ENCODE measurements around the gene NEU3. TPM values are rescaled to one million over a fixed set of nuclear protein-coding genes. Genes with fewer than 3 reads are reported as not detected.

NEU3 gene
- total and polyA plus RNA-seq, 2 of the 4 experiments (the other 2 are of a cell fraction) = 5.5 to 10.6 TPM

DNA sequence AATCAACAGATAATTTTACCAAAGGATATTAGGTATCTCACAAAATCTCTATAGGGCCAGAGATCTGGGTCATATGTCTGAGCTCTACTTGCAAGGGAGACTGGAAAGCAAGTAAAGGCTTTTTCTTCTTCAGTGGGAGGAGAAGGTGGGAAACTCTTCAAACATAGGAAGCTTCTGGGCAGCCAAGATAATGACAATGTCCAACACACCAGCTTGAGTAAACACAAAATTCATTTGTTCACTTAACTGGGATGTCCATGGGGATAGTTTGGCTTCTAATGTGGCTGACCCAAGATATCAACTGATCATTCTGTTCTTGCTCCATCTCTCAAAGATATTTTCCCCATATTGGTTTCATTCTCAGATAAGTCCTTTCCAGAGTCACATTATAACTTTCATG, 70.6 kb downstream of the NEU3 start:
- Histone ChIP-seq H2BK15ac (ENCODE audit: low read depth, low read length) (no peak overlapping the region), H3K4me3 (ENCODE audit: insufficient read depth, low read depth, low read length) (no peak overlapping the region), H3K9me3 (ENCODE audit: control insufficient read depth, insufficient read depth, low read length) (no peaks in the 10 kb centered on the region), H3K18ac (ENCODE audit: low read depth, low read length) (no peak overlapping the region), H4K8ac (ENCODE audit: low read depth in 2 of 2, low read length in 2 of 2) (no peak overlapping the region), H3K9ac (ENCODE audit: low read depth, low read length) (no peak overlapping the region), H3K4me2 (ENCODE audit: low read depth, low read length) (no peak overlapping the region), H2AK9ac (replicated peaks; ENCODE audit: low read depth, low read length, poor library complexity) (no peak overlapping the region), H3K36me3 (ENCODE audit: control insufficient read depth, insufficient read depth, low read length) (no peaks in the 10 kb centered on the region), H2BK5ac (ENCODE audit: low read depth, low read length, poor library complexity, severe bottlenecking) (no peak overlapping the region), H3K23ac (ENCODE audit: low read depth, low read length) (no peak overlapping the region), H3K4ac (ENCODE audit: low read depth, low read length) (no peak overlapping the region), H3K27me3 (ENCODE audit: control insufficient read depth, insufficient read depth, low read length) (peaks cover 27% of the 10 kb centered on the region), H3K27ac (ENCODE audit: insufficient read depth, low read length) (no peak overlapping the region), H4K5ac (ENCODE audit: low read depth, low read length) (no peak overlapping the region), H4K91ac (ENCODE audit: insufficient read depth, low read depth, low read length) (no peak overlapping the region), H4K20me1 (ENCODE audit: insufficient read depth, low read length) (no peaks in the 10 kb centered on the region), H3K56ac (ENCODE audit: extremely low read depth, insufficient read depth, low read length) (no peak overlapping the region), H2BK20ac (ENCODE audit: low read depth, low read length) (no peak overlapping the region), H2AK5ac (ENCODE audit: low read depth, low read length) (no peak overlapping the region), H3K14ac (replicated peaks; ENCODE audit: low read depth, low read length) (no peak overlapping the region), H3K9me1 (ENCODE audit: insufficient read depth, low read length) (no peaks in the 10 kb centered on the region), H3K4me1 (ENCODE audit: control insufficient read depth, insufficient read depth, low read length) (no peaks in the 10 kb centered on the region), H3K79me1 (ENCODE audit: low read depth in 1 of 2, low read length in 2 of 2) (no peaks in the 10 kb centered on the region), H2BK120ac (ENCODE audit: low read depth, low read length) (no peak overlapping the region), H2AFZ (replicated peaks; ENCODE audit: low read length, poor library complexity) (no peak overlapping the region)
- no peak for TF ChIP-seq MXI1 (IDR thresholded peaks at IDR 0.05; ENCODE audit: borderline replicate concordance, low read depth, low read length)
- no peak for TF ChIP-seq BHLHE40 (IDR thresholded peaks at IDR 0.05; ENCODE audit: low read depth, low read length)
- TF ChIP-seq CEBPB (IDR thresholded peaks at IDR 0.05; ENCODE audit: low read depth, low read length) = no peak
- TF ChIP-seq RCOR1 (IDR thresholded peaks at IDR 0.05; ENCODE audit: insufficient replicate concordance, low read length) = no peak
- no peak for TF ChIP-seq MAZ (IDR thresholded peaks at IDR 0.05; ENCODE audit: borderline replicate concordance, low read depth, low read length)
- no peak for TF ChIP-seq RFX5 (IDR thresholded peaks at IDR 0.05; ENCODE audit: low read depth, low read length)
- TF ChIP-seq, protein P1, sequence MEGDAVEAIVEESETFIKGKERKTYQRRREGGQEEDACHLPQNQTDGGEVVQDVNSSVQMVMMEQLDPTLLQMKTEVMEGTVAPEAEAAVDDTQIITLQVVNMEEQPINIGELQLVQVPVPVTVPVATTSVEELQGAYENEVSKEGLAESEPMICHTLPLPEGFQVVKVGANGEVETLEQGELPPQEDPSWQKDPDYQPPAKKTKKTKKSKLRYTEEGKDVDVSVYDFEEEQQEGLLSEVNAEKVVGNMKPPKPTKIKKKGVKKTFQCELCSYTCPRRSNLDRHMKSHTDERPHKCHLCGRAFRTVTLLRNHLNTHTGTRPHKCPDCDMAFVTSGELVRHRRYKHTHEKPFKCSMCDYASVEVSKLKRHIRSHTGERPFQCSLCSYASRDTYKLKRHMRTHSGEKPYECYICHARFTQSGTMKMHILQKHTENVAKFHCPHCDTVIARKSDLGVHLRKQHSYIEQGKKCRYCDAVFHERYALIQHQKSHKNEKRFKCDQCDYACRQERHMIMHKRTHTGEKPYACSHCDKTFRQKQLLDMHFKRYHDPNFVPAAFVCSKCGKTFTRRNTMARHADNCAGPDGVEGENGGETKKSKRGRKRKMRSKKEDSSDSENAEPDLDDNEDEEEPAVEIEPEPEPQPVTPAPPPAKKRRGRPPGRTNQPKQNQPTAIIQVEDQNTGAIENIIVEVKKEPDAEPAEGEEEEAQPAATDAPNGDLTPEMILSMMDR (conservative IDR thresholded peaks at IDR 0.05; ENCODE audit: low read depth, low read length) = no peak
- TF ChIP-seq NFE2L2 (IDR thresholded peaks at IDR 0.05; ENCODE audit: low read depth, low read length) = no peak
- TF ChIP-seq RAD21 (IDR thresholded peaks at IDR 0.05; ENCODE audit: low read length) = no peak
- TF ChIP-seq, protein P2, sequence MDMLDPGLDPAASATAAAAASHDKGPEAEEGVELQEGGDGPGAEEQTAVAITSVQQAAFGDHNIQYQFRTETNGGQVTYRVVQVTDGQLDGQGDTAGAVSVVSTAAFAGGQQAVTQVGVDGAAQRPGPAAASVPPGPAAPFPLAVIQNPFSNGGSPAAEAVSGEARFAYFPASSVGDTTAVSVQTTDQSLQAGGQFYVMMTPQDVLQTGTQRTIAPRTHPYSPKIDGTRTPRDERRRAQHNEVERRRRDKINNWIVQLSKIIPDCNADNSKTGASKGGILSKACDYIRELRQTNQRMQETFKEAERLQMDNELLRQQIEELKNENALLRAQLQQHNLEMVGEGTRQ (IDR thresholded peaks at IDR 0.05; ENCODE audit: low read depth, low read length) = no peak
- no peak for TF ChIP-seq MAFK (IDR thresholded peaks at IDR 0.05; ENCODE audit: low read depth, low read length)
- TF ChIP-seq CHD1 (IDR thresholded peaks at IDR 0.05; ENCODE audit: low read depth, low read length) = no peak
- no peak for TF ChIP-seq POLR2A (IDR thresholded peaks at IDR 0.05; ENCODE audit: low read depth, low read length)
- intact Hi-C loops (cut with micrococcal nuclease) (no loop called here), dilution Hi-C loops (cut with HindIII; ENCODE audit: low sequenced_read_pairs, unreplicated experiment) (no loop called here), in situ Hi-C loops (cut with MboI; ENCODE audit: low sequenced_read_pairs) (no loop called here)
- no peak for ATAC-seq (ENCODE audit: low read depth)
- no TSS peak for BruUV-seq (replicated peaks)
- CTCF ChIA-PET = interaction anchor here (0.8 kb wide), 1 partner anchor 189 kb away, joined by 3 read pairs; no protein-coding TSS in a partner anchor
- no peak for DNase-seq
- POLR2A ChIA-PET (ENCODE audit: unreplicated experiment) = no interaction called here
